ENCODE measurements around the gene MEIS3. TPM values are rescaled to one million over a fixed set of nuclear protein-coding genes. Genes with fewer than 3 reads are reported as not detected.
"Not testable (repeated sequence)": the region's sequence is repeated elsewhere in the genome, so short reads cannot be mapped to it uniquely, and the experiment has no call there.

Gene MEIS3
- total RNA-seq, 3 donors from 2014 or later (not counting 1 experiment from before 2014, with no cell fraction given), result not detected

DNA sequence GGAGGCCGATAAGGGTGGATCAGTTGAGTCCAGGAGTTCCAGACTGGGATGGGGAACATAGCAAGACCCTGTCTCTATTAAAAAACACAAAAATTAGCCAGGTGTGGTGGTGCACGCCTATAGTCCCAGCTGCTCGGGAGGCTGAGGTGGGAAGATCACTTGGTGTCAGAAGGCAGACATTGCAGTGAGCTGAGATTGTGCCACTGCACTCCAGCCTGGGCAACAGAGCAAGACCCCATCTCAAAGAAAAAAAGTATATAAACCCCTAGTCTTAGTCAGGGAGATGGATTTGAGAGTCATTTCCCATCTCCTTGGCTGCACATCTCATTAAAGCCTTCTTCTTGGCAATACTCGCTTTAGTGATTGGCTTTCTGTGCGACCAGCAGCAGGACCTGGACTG is 35.4 kb downstream of the MEIS3 start:
- intact Hi-C loops (cut with micrococcal nuclease), result loop anchor here (5.0 kb wide), 1 partner anchor 37 kb away; the partner anchor contains the start of gene DHX34
- H3K4me3 Mint-ChIP-seq; DNase-seq; H3K27me3 Mint-ChIP-seq (ENCODE audit: low read depth in 2 of 2); H3K4me3 ChIP-seq (ENCODE audit: low read length); H3K27ac ChIP-seq (ENCODE audit: low read length); ATAC-seq; H3K36me3 Mint-ChIP-seq; H3K9me3 ChIP-seq (ENCODE audit: control insufficient read depth, insufficient read depth, low read length); H3K9me3 Mint-ChIP-seq; H3K27me3 ChIP-seq (ENCODE audit: control insufficient read depth, insufficient read depth, low read length); H3K27ac Mint-ChIP-seq: not testable (repeated sequence)
- H3K4me1 Mint-ChIP-seq, result peaks cover 28 to 38% of the 10 kb centered on the region in 2 donors
- 93% methylated on average over 3 of the region's 5 CpGs for WGBS (ENCODE audit: insufficient coverage)
- H3K4me1 ChIP-seq (ENCODE audit: control insufficient read depth, insufficient read depth, low read length), result peaks cover 51% of the 10 kb centered on the region
- peaks cover 10% of the 10 kb centered on the region for H3K36me3 ChIP-seq (ENCODE audit: control insufficient read depth, insufficient read depth, low read length)

GRCh38 chr19:47381653-47382279 is 37.6 kb downstream of the MEIS3 start:
- intact Hi-C loops (cut with micrococcal nuclease), result loop anchor here (5.0 kb wide), 1 partner anchor 34 kb away; the partner anchor contains the start of gene DHX34
- ATAC-seq (peak; percentile 94 to 97 (median 94)), DNase-seq (peak; percentile 59 to 61)
- Histone ChIP-seq H3K27ac (ENCODE audit: low read length) (peak overlapping the region; percentile 1), H3K27me3 (ENCODE audit: control insufficient read depth, insufficient read depth, low read length) (no peaks in the 10 kb centered on the region), H3K9me3 (ENCODE audit: control insufficient read depth, insufficient read depth, low read length) (no peaks in the 10 kb centered on the region), H3K4me3 (ENCODE audit: low read length) (no peak overlapping the region), H3K36me3 (ENCODE audit: control insufficient read depth, insufficient read depth, low read length) (peaks cover 21% of the 10 kb centered on the region), H3K4me1 (ENCODE audit: control insufficient read depth, insufficient read depth, low read length) (peaks cover 43% of the 10 kb centered on the region)
- Mint-ChIP-seq H3K4me1 (peaks cover 28 to 43% of the 10 kb centered on the region in 2 donors), H3K36me3 (no peaks in the 10 kb centered on the region), H3K9me3 (no peaks in the 10 kb centered on the region), H3K4me3 (peak overlapping the region; percentile 82), H3K27me3 (ENCODE audit: low read depth in 2 of 2) (no peaks in the 10 kb centered on the region), H3K27ac (peak overlapping the region; percentile 89 to 92)
- WGBS (ENCODE audit: insufficient coverage), result 12% methylated on average over 11 of the region's 11 CpGs
- no peak for TF ChIP-seq CTCF (IDR thresholded peaks at IDR 0.05)

DNA sequence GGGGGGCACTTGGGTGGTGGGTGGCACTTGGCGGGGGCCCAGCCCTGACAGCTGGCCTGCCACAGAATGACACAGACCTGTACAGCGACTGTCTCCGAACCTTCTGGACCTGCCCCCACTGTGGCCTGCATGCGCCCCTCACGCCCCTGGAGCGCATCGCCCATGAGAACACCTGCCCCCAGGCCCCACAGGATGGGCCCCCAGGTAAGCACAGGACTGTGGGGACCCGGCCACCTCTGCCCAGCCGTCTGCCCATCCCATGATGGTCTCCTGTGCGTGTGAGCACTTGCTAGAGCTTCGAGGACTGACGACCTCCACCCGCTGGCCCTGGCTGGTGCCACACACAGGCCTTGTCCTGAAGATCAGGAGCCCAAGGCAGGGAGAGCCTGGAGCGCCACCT is 38.2 kb downstream of the MEIS3 start:
- peak overlapping the region; percentile 1 for H3K27ac ChIP-seq (ENCODE audit: low read length)
- H3K4me1 ChIP-seq (ENCODE audit: control insufficient read depth, insufficient read depth, low read length), result peaks cover 43% of the 10 kb centered on the region
- no peak for TF ChIP-seq CTCF (IDR thresholded peaks at IDR 0.05)
- Mint-ChIP-seq H3K4me1 (peaks cover 28 to 43% of the 10 kb centered on the region in 2 donors), H3K27me3 (ENCODE audit: low read depth in 2 of 2) (no peaks in the 10 kb centered on the region), H3K9me3 (no peaks in the 10 kb centered on the region), H3K4me3 (peak overlapping the region; percentile 82), H3K27ac (peak overlapping the region; percentile 89 to 92), H3K36me3 (no peaks in the 10 kb centered on the region)
- no peak overlapping the region for H3K4me3 ChIP-seq (ENCODE audit: low read length)
- DNase-seq (no peak), ATAC-seq (no peak)
- intact Hi-C loops (cut with micrococcal nuclease), result loop anchor here (5.0 kb wide), 1 partner anchor 34 kb away; the partner anchor contains the start of gene DHX34
- H3K27me3 ChIP-seq (ENCODE audit: control insufficient read depth, insufficient read depth, low read length), result no peaks in the 10 kb centered on the region
- no peaks in the 10 kb centered on the region for H3K9me3 ChIP-seq (ENCODE audit: control insufficient read depth, insufficient read depth, low read length)
- 90% methylated on average over 14 of the region's 14 CpGs for WGBS (ENCODE audit: insufficient coverage)
- peaks cover 28% of the 10 kb centered on the region for H3K36me3 ChIP-seq (ENCODE audit: control insufficient read depth, insufficient read depth, low read length)

GRCh38 chr19:47380559-47380958 is 38.8 kb downstream of the MEIS3 start:
- ATAC-seq (no peak), DNase-seq (no peak)
- Mint-ChIP-seq H3K4me3 (no peak overlapping the region), H3K9me3 (no peaks in the 10 kb centered on the region), H3K36me3 (no peaks in the 10 kb centered on the region), H3K27ac (peak overlapping the region in 1 of 2 donors; percentile 89), H3K4me1 (peaks cover 28 to 43% of the 10 kb centered on the region in 2 donors), H3K27me3 (ENCODE audit: low read depth in 2 of 2) (no peaks in the 10 kb centered on the region)
- 99% methylated on average over 6 of the region's 6 CpGs for WGBS (ENCODE audit: insufficient coverage)
- Histone ChIP-seq H3K27ac (ENCODE audit: low read length) (no peak overlapping the region), H3K27me3 (ENCODE audit: control insufficient read depth, insufficient read depth, low read length) (no peaks in the 10 kb centered on the region), H3K4me1 (ENCODE audit: control insufficient read depth, insufficient read depth, low read length) (peaks cover 43% of the 10 kb centered on the region), H3K4me3 (ENCODE audit: low read length) (no peak overlapping the region), H3K36me3 (ENCODE audit: control insufficient read depth, insufficient read depth, low read length) (peaks cover 34% of the 10 kb centered on the region), H3K9me3 (ENCODE audit: control insufficient read depth, insufficient read depth, low read length) (no peaks in the 10 kb centered on the region)
- no peak for TF ChIP-seq CTCF (IDR thresholded peaks at IDR 0.05)
- intact Hi-C loops (cut with micrococcal nuclease), result loop anchor here (5.0 kb wide), 1 partner anchor 33 kb away; the partner anchor contains the start of gene DHX34
